M059J (cell line): Measurements from ENCODE around the gene EPRS1. TPM values are rescaled to one million over a fixed set of nuclear protein-coding genes. Genes with fewer than 3 reads are reported as not detected.
A peak's percentile ranks its signal among the peaks of the same experiment; 100 is the strongest.
"Not testable (repeated sequence)": the region's sequence is repeated elsewhere in the genome, so short reads cannot be mapped to it uniquely, and the experiment has no call there.

Source experiments
- DNase-seq: peaks from one replicate; pipeline ENCODE4 v3.0.0-alpha.2; 2012; ENCODE audit warnings: low read depth
- total RNA-seq: library from RNA; depleted of rRNA; stranded (reverse); fragments of >200 nt; shearing (Covaris generic); gene quantifications from 2 replicates; pipeline ENCODE4 v1.2.3, GENCODE V29; 2014; rRNA removed

Gene EPRS1
- 53.6 and 80.8 TPM in 2 replicates for total RNA-seq

DNA sequence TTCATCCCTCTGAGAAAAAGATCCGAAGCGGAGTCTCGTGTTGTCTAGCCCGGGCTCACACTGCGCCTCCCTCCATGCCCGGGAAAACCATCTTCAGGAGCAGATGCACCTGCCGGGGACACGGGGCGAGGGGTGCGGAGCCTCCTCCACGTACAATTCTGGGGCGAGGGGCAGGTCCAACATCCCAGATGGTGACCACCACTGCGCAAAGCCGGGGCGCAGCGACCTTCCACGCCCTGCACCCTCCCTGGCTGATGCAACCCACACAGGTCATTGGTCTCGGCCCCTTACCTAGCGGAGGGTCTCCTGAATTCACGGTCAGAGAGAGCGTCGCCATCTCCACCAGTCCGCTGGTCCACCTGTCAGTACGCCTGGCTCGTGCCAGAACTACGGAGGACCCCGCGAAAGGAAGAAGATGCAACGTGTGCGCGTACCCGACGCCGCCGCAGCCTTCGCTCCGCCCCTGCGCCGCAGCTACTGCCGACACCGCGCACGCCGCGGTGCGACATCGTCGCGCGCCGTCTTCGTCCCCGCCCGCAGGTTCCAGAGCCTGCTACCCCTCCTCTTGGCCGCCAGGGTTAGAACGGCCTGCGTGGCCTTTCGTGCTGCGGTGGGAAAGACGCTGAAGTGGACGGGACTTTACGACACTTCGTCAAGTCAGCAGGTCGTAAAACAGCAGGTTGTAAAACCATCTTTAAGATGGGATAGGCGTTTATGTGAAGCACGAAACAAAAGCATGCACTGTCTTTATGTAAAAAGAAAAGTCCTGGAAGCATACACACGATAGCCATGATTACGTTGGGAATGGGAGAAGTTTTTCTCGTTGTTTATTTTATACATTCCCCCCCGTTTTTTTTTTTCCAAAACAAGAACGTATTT, at the start of gene EPRS1:
TSS of gene EPRS1 (minus strand) at position 454 of the 879 bp plus-strand sequence. CDS start at position 337, 117 bp downstream.
- DNase-seq: peak; percentile 96

DNA sequence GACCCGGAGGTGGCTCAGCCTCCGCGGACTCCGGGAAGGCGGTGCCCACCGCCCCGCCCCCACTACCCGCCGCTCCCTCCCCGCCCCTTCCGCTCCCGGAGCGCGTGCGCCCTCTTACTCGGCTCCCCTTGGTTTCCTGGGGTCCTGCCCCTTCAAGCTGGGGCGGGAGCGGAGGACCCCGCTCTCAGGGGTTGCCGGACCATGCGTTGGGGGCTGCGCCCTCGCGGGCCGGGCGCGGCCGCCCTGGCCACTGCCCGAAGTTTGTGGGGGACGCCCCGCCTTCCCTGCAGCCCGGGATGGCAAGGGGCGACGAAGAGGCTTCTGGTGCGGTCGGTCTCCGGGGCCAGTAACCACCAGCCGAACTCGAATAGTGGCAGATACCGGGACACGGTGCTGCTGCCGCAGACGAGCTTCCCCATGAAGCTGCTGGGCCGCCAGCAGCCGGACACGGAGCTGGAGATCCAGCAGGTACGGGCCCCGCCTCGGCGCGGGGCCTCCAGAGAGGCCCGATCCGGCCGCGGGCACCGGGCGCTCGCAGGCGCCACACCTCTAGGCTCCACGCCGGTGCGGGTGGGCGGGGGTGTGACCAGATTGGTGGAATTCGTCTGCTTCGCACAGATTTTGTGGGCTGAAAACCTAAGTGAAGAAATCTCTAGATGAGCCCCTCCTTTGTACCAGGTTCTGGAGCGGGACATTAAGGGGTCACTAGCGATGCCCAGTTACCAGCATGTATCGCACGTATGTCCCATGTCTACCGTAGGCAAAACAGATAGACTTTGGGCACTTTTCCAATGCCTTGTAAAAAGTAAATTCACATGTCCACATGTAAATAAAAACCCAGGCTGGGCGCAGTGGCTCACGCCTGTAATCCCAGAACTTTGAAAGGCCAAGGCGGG, 48.0 kb upstream of the EPRS1 start, which contains the start of gene IARS2:
TSS of gene IARS2 (plus strand) at position 117 of the 896 bp plus-strand sequence. CDS start at position 202, 85 bp downstream.
- peak; percentile 78 for DNase-seq

DNA sequence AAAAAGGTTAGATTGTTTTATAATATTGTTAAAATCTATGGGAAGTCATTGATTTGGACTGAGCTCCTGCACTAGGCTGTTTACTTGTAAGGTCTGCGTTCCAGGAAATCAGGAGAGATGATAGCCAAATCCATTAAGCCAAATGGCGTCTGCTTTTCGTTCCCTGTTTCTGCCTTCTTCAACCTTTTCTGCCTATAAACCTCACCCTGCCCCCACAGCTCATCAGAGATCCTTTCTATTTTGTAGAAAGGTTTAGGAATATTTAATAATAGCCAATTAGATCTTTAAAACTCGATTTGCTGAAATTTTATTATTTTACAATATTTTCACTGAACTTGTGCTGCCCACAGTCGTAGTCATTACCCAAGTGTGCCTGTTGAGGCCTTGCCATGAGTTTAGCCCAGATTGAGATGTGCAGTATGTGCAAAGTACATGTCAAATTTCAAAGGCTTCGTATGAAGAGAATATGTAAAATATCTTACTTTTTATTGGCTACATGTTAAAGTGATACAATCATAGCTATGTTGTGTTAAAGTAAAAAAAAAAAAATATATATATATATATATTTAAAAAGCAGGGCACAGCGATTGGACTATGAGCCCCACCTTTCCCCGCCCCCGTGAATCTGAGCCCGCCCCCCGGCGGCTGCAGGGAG, 47.2 kb upstream of the EPRS1 start:
- DNase-seq: no peak

DNA sequence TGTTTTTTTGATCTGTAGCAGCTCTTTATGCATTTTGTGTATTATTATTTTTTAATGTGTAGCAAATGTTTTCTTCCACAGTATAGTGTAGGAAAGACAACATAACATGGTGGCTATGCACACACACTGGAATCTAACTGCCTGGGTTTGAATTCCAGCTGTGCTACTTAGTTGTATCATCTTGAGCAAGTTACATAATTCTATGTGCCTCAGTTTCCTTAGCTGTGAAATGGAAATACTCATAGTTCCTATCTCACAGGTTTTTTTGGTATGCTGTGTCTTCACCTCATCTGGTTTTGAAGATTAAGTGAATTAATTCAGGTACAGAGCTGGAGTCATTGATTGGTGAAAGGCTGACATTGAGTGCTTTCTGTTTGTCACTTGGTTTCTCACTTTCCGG, 46.4 kb upstream of the EPRS1 start:
- no peak for DNase-seq

DNA sequence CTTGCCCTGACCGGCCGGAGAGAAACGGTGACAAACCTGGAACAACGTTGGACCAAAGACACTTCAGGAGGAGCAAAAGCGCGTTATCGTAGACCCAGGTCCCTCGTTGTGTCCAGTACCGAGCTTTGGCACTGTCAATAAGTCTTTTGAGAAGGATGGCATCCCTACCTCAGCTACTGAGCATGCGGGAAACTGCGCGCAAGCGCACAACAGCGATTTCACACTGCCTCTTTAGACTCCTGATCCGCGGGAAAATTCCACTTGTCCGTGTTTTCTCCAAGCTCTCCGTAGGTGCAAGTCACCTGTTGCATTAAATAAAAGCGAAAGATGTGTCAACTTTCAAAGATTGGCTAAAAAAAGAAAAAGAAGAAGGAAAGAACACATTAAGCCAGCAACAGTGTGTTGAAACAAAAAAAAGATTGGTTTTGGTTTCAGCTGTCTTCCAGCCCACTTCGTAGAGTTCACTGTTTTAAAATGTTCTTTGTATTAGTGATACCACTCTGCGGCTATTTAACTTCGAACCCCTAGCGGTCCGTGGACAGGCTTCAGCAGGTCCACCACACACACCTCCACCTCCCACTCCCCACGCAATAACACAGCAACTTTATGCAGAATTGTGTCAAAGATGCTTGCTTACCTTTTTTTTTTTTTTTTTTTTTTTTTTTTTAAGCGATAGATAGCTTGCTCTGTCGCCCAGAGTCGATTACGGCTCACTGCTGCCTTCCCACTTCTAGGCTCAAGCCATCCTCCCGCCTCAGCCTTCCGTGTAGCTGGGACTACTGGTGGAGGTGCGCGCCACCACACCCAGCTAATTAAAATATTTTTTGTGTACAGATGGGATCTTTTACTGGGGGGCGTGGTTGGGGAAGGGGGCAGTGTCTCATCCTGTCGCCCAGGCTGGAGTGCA, 43.6 kb upstream of the EPRS1 start, which contains the start of gene BPNT1:
TSS of gene BPNT1 (minus strand) at position 139 of the 907 bp plus-strand sequence. CDS start 9,942 bp downstream, outside the sequence.
- peak; percentile 95 for DNase-seq

DNA sequence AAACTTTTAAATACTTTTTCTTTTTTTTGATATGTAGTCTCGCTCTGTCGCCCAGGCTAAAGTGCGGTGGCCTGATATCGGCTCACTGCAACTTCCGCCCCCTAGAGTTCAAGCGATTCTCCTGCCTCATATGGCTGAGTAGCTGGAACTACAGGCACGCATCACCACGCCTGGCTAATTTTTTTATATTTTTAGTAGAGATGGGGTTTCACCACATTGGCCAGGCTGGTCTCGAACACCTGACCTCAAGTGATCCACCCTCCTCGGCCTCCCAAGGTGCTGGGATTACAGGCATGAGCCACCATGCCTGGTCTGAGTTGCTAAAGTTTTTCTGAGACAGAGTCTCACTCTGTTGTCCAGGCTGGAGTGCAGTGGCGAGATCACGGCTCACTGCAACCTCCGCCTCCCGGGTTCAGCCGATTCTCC, 40.0 kb upstream of the EPRS1 start:
- not testable (repeated sequence) for DNase-seq

DNA sequence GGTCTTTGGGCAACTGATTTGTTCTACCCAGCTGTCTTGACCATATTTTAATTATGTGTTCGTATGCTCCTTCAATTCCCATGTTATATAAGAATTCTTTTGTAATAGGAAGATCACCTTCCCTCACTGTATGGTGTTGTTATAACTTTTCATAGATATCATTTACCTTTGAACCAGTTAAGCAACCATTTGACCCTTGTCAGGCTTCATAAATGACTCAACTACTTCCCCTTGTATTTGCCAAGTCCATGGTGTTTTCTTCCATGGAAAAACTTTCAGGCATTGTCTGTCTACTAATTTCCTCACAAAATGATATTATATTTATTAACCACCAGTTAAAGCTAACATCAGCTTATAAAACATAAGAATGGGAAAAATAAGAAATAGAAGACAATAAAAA, 38.2 kb upstream of the EPRS1 start:
- DNase-seq: no peak

DNA sequence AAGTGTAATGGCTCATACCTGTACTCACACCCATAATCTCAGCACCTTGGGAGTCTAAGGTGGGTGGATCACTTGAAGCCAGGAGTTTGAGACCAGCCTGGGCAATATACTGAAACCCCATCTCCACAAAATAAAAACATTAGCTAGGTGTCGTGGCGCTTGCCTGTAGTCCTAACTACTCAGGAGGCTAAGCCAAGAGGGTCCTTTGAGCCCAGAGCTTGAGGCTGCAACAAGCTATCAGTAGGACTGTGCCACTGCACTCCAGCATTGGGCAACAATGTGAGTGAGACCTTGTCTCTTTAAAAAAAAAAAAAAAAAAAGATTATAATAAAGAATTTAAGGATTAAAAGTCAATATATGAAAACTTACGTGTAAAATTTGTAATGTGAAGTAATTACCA, 31.6 kb upstream of the EPRS1 start:
- DNase-seq: no peak

DNA sequence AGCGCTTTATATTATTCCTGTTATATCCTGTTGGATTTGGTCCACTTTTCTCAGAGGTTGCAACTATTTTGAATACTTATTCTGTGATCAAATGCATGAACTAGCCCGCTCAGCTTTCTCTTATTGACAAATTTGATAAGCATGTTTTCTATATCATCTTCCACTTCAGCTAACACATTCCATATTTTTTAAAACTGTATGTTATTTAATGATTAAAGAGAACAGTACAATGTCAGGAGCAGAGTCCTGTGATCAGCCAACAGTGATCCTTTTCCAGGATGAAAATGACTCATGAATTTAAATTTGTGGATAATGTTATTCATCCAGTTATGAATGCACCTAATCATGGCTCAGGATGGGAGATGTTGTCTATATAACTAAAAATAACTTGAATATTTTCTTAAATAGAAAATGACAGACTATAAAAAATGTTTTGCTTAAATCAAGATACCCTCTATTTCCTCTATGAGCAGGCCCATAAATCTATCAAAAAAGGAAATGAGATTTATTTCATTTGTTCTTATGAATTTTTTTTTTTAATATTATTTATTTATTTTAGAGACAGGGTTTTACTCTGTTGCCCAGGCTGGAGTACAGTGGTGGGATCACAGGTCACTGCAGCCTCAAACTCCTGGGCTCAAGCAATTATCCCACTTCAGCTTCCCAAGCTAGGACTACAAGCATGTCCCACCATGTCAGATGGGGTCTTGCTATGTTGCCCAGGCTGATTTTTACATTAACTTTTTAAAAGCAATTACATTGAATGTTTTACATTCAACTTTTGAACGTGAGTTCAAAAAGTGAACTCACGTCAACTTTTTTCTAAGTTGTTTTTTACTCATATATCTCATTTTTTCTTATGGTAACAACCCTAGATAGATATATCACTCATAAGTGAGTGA, 30.8 kb upstream of the EPRS1 start:
- no peak for DNase-seq

DNA sequence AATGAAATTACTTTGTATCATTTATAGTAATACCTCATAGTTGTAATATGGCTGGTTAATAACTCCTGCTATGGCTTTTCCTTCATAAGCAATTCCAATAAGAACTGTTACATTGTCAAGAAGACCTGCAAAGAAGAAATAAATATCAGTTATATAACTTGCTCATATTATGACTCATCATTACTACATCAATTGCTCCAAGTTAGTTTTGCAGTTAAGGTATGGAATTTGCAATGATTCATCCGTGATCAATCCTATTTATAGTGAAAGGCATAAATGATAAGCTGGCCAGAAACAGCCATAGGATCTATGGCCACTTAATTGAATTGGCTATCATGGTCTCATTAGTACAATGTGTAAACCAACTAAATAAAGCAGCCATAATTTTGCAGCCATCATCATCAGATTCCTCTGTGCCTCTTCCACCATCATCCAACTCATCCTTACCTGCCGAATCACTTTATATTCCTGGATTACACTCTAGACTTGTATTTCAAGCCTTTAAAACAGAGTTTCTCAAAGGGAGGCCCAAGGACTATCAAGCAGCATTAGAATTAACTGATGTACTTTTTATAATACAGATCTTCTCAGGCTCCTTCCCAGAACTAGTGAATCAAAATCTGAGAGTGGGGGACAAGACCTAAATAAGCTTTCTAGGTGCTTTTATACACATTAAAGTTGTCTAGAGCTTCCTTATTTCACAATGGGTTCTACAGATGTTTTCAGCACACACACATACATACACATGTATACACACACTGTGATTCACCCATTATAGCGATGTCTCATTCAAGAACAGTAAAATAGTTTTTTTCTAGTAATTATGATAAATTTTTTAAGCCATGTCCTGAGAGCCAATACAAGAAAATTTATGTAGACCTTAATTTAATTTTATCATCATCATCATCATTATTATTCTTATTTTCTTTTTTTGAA, 21.2 kb upstream of the EPRS1 start:
- no peak for DNase-seq

DNA sequence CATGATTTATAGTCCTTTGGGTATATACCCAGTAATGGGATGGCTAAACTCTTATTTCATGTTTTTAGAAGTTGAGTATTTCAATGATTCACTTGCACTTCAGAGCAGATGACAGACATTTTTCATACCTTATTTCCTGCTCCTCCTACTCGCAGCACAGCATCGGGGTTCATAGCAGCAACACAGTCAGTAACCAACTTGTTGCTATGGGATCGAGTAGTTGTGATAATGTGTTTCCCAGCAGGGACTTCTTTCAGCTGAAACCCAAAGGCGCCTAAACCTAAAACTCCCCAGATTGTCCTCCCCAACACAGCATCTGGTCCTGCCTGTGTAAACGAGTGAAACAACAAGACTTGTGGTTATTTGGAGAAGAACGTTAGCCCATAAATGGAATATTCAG, 16.3 kb upstream of the EPRS1 start:
- no peak for DNase-seq

DNA sequence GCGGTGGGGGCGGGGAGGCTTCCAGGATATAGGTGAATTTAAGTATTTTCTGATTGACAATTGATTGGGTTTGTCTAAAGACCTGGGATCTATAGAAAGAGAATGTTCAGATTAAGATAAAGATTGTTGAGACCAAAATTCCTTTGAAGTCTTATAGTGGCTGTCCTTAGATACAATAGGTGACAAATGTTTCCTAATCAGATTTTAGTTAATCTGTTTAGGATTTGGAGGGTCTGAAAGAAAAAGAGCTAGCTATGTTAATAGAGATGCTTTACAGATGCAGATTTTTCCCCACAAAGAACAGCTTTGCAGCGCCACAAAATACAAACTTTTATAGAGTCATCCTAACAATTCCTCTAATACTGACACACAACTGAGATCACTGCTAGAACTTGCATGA, 14.6 kb upstream of the EPRS1 start:
- DNase-seq: no peak

DNA sequence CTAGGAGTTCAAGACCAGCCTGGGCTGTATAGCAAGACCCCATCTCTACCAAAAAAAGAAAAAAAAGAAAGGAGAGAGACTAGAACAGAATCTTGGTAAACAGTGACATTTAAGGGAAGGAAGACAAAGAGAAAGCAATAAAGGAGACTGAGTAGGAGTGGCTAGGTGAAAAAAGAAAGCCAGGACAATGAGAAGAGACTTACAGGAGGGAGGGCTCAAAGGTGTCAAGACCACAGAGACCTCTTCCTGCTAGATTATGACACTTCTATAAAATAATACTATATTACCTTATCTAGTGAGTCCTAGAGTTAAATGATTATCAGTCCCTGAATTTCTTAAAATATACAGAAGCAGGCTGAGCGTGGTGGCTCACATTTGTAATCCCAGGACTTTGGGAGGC, 10.1 kb upstream of the EPRS1 start:
- DNase-seq: no peak

DNA sequence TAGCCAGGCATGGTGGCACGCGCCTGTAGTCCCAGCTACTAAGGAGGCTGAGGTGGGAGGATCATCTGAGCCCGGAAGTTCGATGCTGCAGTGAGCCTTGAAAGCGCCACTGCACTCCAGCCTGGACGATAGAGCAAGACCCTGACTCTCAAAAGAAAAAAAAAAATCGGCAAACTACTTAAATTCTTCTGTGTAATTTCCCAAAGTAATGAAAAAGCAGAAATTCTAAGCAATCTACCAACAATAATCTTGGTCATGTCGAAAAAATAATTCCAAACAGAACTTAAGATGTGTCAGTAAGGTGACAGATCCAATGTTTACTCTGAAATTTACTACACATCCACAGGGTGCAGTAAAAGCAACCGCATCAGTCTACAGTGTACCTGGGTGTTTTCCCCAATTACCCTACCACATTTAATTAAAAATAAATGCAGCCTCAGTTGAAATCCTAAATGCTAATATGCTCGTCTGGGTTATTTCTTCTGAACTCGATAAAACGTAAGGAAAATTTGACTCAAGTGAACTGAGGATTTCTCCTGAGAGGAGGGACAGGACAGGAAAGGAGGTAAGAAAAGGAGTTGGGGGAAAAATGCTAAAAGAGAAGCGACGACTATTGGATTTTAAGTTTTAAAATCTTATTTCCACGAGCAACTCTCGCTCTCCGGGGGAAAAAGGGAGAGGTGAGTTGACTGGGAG, 801 bp downstream of the EPRS1 start:
- peak; percentile 4 for DNase-seq

DNA sequence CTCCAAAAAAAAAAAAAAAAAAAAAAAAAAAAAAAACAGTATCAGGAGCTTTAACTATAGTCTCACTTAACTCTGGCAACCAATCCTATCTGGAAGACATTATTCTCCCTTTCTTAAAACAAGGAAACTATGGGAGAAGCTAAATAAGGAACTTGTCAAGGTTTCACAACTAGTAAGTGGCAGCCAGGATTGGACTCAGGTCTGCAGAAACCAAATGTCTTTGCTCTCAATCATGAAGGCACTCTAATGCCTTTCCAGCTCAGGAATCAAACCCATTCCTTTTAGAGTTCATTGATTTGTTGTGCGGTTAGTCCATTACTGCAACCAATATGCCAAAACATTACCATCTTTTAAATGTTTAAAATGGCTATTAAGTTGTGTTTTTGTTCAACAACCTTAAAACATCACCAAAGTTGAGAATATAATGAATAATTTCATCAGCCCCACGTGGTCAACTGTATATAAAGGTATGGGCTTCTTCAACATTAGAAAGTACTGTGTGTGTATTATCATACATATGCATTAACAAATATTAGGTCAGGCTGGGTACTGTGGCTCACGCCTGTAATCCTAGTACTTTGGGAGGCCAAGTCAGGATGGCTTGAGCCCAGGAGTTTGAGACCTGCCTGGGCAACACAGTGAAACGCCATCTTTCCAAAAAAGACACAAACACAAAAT, 1.5 kb downstream of the EPRS1 start:
- DNase-seq: no peak

DNA sequence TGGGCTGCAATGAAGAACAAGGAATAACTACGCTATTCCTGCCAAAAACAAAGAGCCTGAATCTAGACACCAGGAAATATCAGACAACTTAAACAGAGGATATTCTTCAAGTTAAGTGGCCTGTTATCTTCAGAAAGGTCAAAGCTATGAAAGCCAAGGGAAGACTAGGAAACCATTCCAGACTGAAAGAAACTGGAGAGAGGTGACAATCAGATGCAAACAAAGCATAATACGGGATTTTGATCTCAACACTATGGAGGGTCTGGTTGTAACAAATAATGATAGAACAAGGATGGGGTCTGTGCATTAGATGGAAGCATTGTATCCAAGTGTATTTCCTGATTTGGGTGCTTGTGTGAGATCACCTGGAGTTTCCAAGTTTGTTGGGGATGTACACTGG, 2.7 kb downstream of the EPRS1 start:
- DNase-seq: no peak

DNA sequence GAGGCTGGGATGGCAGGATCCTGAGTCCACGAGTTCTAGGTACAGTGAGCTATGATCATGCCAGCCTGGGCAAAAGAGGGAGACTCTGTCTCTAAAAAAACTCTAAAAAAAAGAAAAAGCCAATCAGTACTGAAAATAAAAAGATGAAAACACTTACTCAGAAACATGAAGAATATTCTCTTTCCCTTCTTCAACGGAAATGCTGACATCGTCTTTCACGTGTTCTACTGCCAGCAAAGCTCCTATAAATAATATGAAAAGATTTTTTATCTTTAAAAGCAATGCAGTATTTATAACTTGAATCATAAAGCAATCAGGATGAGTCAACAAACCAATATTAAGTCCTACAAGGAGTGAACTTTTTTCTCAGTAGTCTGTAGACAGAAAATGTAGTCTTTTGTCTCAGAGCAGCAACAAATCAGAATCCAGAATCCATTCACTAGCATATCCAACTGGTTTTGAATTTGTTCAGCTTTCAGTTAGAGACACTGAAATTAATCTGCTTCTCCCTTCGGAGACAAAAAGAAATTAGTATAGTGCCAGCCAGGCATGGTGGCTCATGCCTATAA, 6.2 kb downstream of the EPRS1 start:
- DNase-seq: no peak
